ENCODE results near the gene GABRG3. TPM values are rescaled to one million over a fixed set of nuclear protein-coding genes. Genes with fewer than 3 reads are reported as not detected.
"Not testable (repeated sequence)": the region's sequence is repeated elsewhere in the genome, so short reads cannot be mapped to it uniquely, and the experiment has no call there.

Gene GABRG3
- total RNA-seq, 1 donor from 2014 or later, result 3.0 TPM

- H3K4me1 Mint-ChIP-seq, result no peaks in the 10 kb centered on the region
- TF ChIP-seq CTCF (IDR thresholded peaks at IDR 0.05; ENCODE audit: unreplicated experiment), result no peak
- no peaks in the 10 kb centered on the region for H3K27me3 Mint-ChIP-seq (ENCODE audit: low read depth)
- H3K9me3 Mint-ChIP-seq, result peaks cover 20% of the 10 kb centered on the region
- no peaks in the 10 kb centered on the region for H3K36me3 Mint-ChIP-seq
- no peak for DNase-seq (ENCODE audit: low spot score in 2 of 2, unreplicated experiment in 2 of 2)
- H3K27ac Mint-ChIP-seq, result no peak overlapping the region
- H3K4me3 Mint-ChIP-seq, result no peak overlapping the region
Measured at GRCh38 chr15:27182561-27183110, 211.7 kb downstream of the GABRG3 start.

- TF ChIP-seq CTCF (IDR thresholded peaks at IDR 0.05; ENCODE audit: unreplicated experiment), result no peak
Measured at GRCh38 chr15:27183201-27183600, 212.2 kb downstream of the GABRG3 start.

GRCh38 chr15:27191515-27191914, 220.5 kb downstream of the GABRG3 start:
- not testable (repeated sequence) for H3K4me3 Mint-ChIP-seq; H3K36me3 Mint-ChIP-seq; H3K27me3 Mint-ChIP-seq (ENCODE audit: low read depth); H3K4me1 Mint-ChIP-seq; DNase-seq (ENCODE audit: low spot score in 2 of 2, unreplicated experiment in 2 of 2); H3K27ac Mint-ChIP-seq
- peaks cover 28% of the 10 kb centered on the region for H3K9me3 Mint-ChIP-seq

More at GRCh38 chr15:27183201-27183600, 212.2 kb downstream of the GABRG3 start:
- Mint-ChIP-seq H3K27me3 (ENCODE audit: low read depth) (no peaks in the 10 kb centered on the region), H3K36me3 (no peaks in the 10 kb centered on the region), H3K9me3 (peaks cover 14% of the 10 kb centered on the region), H3K4me1 (no peaks in the 10 kb centered on the region), H3K27ac (no peak overlapping the region), H3K4me3 (no peak overlapping the region)
- no peak for DNase-seq (ENCODE audit: low spot score in 2 of 2, unreplicated experiment in 2 of 2)

GRCh38 chr15:27196691-27197090, 225.7 kb downstream of the GABRG3 start:
- Mint-ChIP-seq H3K27ac (no peak overlapping the region), H3K9me3 (peaks cover 10% of the 10 kb centered on the region), H3K4me3 (no peak overlapping the region), H3K4me1 (no peaks in the 10 kb centered on the region), H3K36me3 (no peaks in the 10 kb centered on the region), H3K27me3 (ENCODE audit: low read depth) (peaks cover 15% of the 10 kb centered on the region)
- no peak for TF ChIP-seq CTCF (IDR thresholded peaks at IDR 0.05; ENCODE audit: unreplicated experiment)
- DNase-seq (ENCODE audit: low spot score in 2 of 2, unreplicated experiment in 2 of 2), result no peak

GRCh38 chr15:27201425-27201824, 230.4 kb downstream of the GABRG3 start:
- H3K9me3 Mint-ChIP-seq, result peaks cover 7% of the 10 kb centered on the region
- peaks cover 32% of the 10 kb centered on the region for H3K27me3 Mint-ChIP-seq (ENCODE audit: low read depth)
- no peaks in the 10 kb centered on the region for H3K36me3 Mint-ChIP-seq
- no peak for DNase-seq (ENCODE audit: low spot score in 2 of 2, unreplicated experiment in 2 of 2)
- no peak overlapping the region for H3K4me3 Mint-ChIP-seq
- TF ChIP-seq CTCF (IDR thresholded peaks at IDR 0.05; ENCODE audit: unreplicated experiment), result no peak
- no peaks in the 10 kb centered on the region for H3K4me1 Mint-ChIP-seq
- H3K27ac Mint-ChIP-seq, result no peak overlapping the region

GRCh38 chr15:27210176-27210575, 239.2 kb downstream of the GABRG3 start:
- no peak for TF ChIP-seq CTCF (IDR thresholded peaks at IDR 0.05; ENCODE audit: unreplicated experiment)
- no peak for DNase-seq (ENCODE audit: low spot score in 2 of 2, unreplicated experiment in 2 of 2)
- H3K36me3 Mint-ChIP-seq, result no peaks in the 10 kb centered on the region
- no peak overlapping the region for H3K27ac Mint-ChIP-seq
- peaks cover 6% of the 10 kb centered on the region for H3K9me3 Mint-ChIP-seq
- no peaks in the 10 kb centered on the region for H3K4me1 Mint-ChIP-seq
- no peak overlapping the region for H3K4me3 Mint-ChIP-seq
- H3K27me3 Mint-ChIP-seq (ENCODE audit: low read depth), result peaks cover 9% of the 10 kb centered on the region

All from mesothelial cell of epicardium (in vitro differentiated cells).